Heart left ventricle (tissue), 16 donors: ENCODE data around the gene TMEM52B. TPM values are rescaled to one million over a fixed set of nuclear protein-coding genes. Genes with fewer than 3 reads are reported as not detected.
A peak's percentile ranks its signal among the peaks of the same experiment; 100 is the strongest.
"Not testable (repeated sequence)": the region's sequence is repeated elsewhere in the genome, so short reads cannot be mapped to it uniquely, and the experiment has no call there.

Experiments
- ATAC-seq, 4 donors: fragments of 200-7000 bp; cut with Tn5 transposase; one replicate each; pipeline ENCODE4 v1.9.1; 2020 to 2022; ENCODE audit warnings: moderate library complexity in 4 of 4, mild to moderate bottlenecking in 3 of 4, moderate number of reproducible peaks in 1 of 4
- DNase-seq, 5 donors: peaks; one replicate each; pipeline ENCODE4 v3.0.0-alpha.2; 2020
- H3K27ac ChIP-seq, 12 donors: fragments of 200-600 bp; sonication (generic) in 4 of 12; one replicate each; pipeline versions ENCODE4 v1.5.0 to v1.8.0; 2016 to 2022; ENCODE audit warnings: mild to moderate bottlenecking in 2 of 12
- H3K27me3 ChIP-seq, 9 donors: fragments of 200-600 bp; sonication (generic) in 2 of 9; one replicate each; pipeline versions ENCODE4 v1.5.1 to v1.8.0; 2016 to 2022; ENCODE audit warnings: mild to moderate bottlenecking in 3 of 9
- H3K36me3 ChIP-seq, 9 donors: fragments of 200-600 bp; sonication (generic) in 2 of 9; one replicate each; pipeline versions ENCODE4 v1.5.0 to v1.8.0; 2018 to 2022; ENCODE audit warnings: mild to moderate bottlenecking in 2 of 9
- H3K4me1 ChIP-seq, 12 donors: fragments of 200-600 bp; sonication (generic) in 4 of 12; one replicate each; pipeline versions ENCODE4 v1.5.0 to v1.8.0; 2016 to 2022; ENCODE audit warnings: mild to moderate bottlenecking in 3 of 12
- H3K4me3 ChIP-seq, 12 donors: fragments of 200-600 bp; sonication (generic) in 4 of 12; one replicate each; pipeline versions ENCODE4 v1.5.0 to v1.8.0; 2017 to 2022; ENCODE audit warnings: mild to moderate bottlenecking in 9 of 12, moderate library complexity in 4 of 12
- H3K9me3 ChIP-seq, 12 donors: fragments of 200-600 bp; sonication (generic) in 4 of 12; one replicate each; pipeline versions ENCODE4 v1.5.0 to v1.8.0; 2016 to 2022; ENCODE audit warnings: mild to moderate bottlenecking in 1 of 12
- CTCF ChIP-seq, 12 donors: fragments of 200-600 bp; sonication (generic) in 4 of 12; IDR thresholded peaks; one replicate each; pipeline versions ENCODE4 v1.5.0 to v1.8.0; 2018 to 2022; ENCODE audit warnings: antibody characterized with exemption in 12 of 12, mild to moderate bottlenecking in 5 of 12
- POLR2A ChIP-seq, 2 donors: fragments of 450-650 bp; IDR thresholded peaks; one replicate each; pipeline ENCODE4 v1.6.1; 2017; ENCODE audit warnings: antibody characterized with exemption in 2 of 2, mild to moderate bottlenecking in 2 of 2, moderate library complexity in 2 of 2
- WGBS, 4 donors: extraction: QIAGEN DNeasy Blood & Tissue Kit in 2 of 4; methylation state at CpG; one replicate each; pipeline versions ENCODE4 v1.1.5 to v1.1.7; 2013 to 2018; 5-methylcytosine and 5-hydroxymethylcytosine counted together
- intact Hi-C, 10 donors: fragments of 100-400 bp; cut with DNase I; formaldehyde crosslinking; loops; one replicate each; pipeline versions ENCODE4 v1.11.1 to v1.14.2; 2022
- polyA plus RNA-seq, 2 donors: library from polyadenylated mRNA; stranded (reverse); fragments of 200-250 nt; gene quantifications; one replicate each; pipeline ENCODE4 v1.2.3, GENCODE V29; 2013
- total RNA-seq, 9 donors: library from RNA; depleted of rRNA in 2 of 9; stranded (reverse); fragments of >200 nt in 2 of 9; fragmentation: NEBNext Ultra II Directional in 3 of 9; extraction: Animal tissue kit (Norgen Biotek cat#: 25700) in 3 of 9; gene quantifications; one replicate each; pipeline versions ENCODE4 v1.1.0 to v1.2.4, GENCODE V29; 2016 to 2023
- donor health status: ischemic (EF 13 %, LVEDD 7.1; RV severe dilation, severe dysfunction).
- donor health status: healthy with polysubstance abuse.
- donor health status: DM: no; HTN: yes; CAD: no.
- donor health status: DM: no; HTN: no; CAD: no.
- donor health status: ischemic (EF 25% LVEDD 6.9; RV normal size, moderate dysfunction).
- donor health status: ischemic (EF 25% LVEDD 5.7; RV mildly dilated, moderate dysfunction).
- donor health status: healthy.
- donor health status: DM: yes; HTN: yes; CAD: no.
- donor health status: ischemic (EF 35%, LVEDD 5.7; RV mildly dilated, moderate dysfunction).
- donor health status: nonischemic (EF 11% LVEDD 7.7; RV severe dilation, severe dysfunction).
- donor health status: DM: yes; HTN: yes; CAD: no.
- donor health status: PGD.
- donor health status: ischemic (EF 29% LVEDD 5.4; RV normal size, mild dysfunction).
- donor health status: nonischemic (EF 23%, LVEDD 6.1; RV moderate dilation, normal function).

Gene TMEM52B
- total and polyA plus RNA-seq, 11 donors: 0.03 to 0.53 TPM; not detected in 9

DNA sequence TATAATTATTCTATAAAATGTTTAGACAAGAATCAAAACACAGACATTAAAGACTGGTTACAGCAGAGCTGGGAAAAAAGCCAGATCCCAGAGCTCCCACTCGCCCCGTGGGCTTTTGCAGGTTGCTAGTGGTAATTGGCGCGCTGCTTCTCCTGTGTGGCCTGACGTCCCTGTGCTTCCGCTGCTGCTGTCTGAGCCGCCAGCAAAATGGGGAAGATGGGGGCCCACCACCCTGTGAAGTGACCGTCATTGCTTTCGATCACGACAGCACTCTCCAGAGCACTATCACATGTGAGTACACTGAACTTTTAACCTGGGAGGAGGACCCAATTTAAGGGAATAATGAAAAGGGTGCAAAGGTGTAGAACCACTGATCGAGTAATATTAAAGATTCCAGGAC lies 7.5 kb downstream of the TMEM52B start:
- H3K27ac ChIP-seq: no peak overlapping the region
- no peak overlapping the region for H3K4me3 ChIP-seq
- intact Hi-C loops: no loop called here
- H3K4me1 ChIP-seq: peaks cover 0 to 19% (median 0%) of the 10 kb centered on the region in 12 donors
- 56 to 72% (median 70%) methylated on average over 11 of the region's 11 CpGs for whole genome bisulfite sequencing, 4 donors
- H3K9me3 ChIP-seq: no peaks in the 10 kb centered on the region
- H3K36me3 ChIP-seq: no peaks in the 10 kb centered on the region
- H3K27me3 ChIP-seq: peaks cover 0 to 19% (median 0%) of the 10 kb centered on the region in 9 donors
- no peak for TF ChIP-seq POLR2A (IDR thresholded peaks at IDR 0.05)
- no peak for TF ChIP-seq CTCF (IDR thresholded peaks at IDR 0.05)
- ATAC-seq (peak in 1 of 4 donors; percentile 67), DNase-seq (peak in 4 of 5 donors; percentile 35 to 70 (median 46))

DNA sequence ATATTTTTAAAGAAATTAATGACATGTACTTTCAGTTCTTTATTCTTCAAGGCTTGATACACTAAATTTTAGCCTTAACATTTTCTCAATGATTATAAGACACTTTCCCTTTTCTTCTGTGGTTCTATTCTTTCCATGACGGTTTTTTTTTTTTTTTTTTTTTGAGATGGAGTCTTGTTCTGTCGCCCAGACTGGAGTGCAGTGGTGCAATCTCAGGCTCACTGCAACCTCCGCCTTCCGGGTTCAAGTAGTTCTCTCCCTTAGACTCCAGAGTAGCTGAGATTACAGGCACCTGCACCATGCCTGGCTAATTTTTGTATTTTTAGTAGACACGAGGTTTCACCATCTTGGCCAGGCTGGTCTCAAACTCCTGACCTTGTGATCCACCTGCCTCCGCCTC lies 8.1 kb downstream of the TMEM52B start:
- H3K27ac ChIP-seq, H3K36me3 ChIP-seq, H3K9me3 ChIP-seq, DNase-seq, ATAC-seq, H3K4me3 ChIP-seq, intact Hi-C loops: not testable (repeated sequence)
- H3K4me1 ChIP-seq: peaks cover 0 to 19% (median 1%) of the 10 kb centered on the region in 12 donors
- H3K27me3 ChIP-seq: peaks cover 0 to 19% (median 0%) of the 10 kb centered on the region in 9 donors
- WGBS, 4 donors: 87 to 88% (median 88%) methylated on average over 6 of the region's 6 CpGs

- H3K27ac ChIP-seq: peak overlapping the region in 1 of 12 donors; percentile 25
- TF ChIP-seq CTCF (IDR thresholded peaks at IDR 0.05): no peak
- ATAC-seq (peak; percentile 53 to 78 (median 66)), DNase-seq (peak in 1 of 5 donors; percentile 31)
- H3K36me3 ChIP-seq: no peaks in the 10 kb centered on the region
- intact Hi-C loops: loop anchor here in 9 of 10 donors (2.0 to 5.0 kb wide), 3 partner anchors 37 to 157 kb away; partner anchors contain the start of gene CLEC9A (in 1 of the 9)
- WGBS, 4 donors: 45 to 61% (median 48%) methylated on average over 5 of the region's 5 CpGs
- H3K27me3 ChIP-seq: peaks cover 0 to 19% (median 0%) of the 10 kb centered on the region in 9 donors
- no peaks in the 10 kb centered on the region for H3K9me3 ChIP-seq
- peaks cover 0 to 15% (median 2%) of the 10 kb centered on the region in 12 donors for H3K4me1 ChIP-seq
- H3K4me3 ChIP-seq: no peak overlapping the region
These were observed 10.8 kb downstream of the TMEM52B start for GRCh38 chr12:10189653-10190052.

DNA sequence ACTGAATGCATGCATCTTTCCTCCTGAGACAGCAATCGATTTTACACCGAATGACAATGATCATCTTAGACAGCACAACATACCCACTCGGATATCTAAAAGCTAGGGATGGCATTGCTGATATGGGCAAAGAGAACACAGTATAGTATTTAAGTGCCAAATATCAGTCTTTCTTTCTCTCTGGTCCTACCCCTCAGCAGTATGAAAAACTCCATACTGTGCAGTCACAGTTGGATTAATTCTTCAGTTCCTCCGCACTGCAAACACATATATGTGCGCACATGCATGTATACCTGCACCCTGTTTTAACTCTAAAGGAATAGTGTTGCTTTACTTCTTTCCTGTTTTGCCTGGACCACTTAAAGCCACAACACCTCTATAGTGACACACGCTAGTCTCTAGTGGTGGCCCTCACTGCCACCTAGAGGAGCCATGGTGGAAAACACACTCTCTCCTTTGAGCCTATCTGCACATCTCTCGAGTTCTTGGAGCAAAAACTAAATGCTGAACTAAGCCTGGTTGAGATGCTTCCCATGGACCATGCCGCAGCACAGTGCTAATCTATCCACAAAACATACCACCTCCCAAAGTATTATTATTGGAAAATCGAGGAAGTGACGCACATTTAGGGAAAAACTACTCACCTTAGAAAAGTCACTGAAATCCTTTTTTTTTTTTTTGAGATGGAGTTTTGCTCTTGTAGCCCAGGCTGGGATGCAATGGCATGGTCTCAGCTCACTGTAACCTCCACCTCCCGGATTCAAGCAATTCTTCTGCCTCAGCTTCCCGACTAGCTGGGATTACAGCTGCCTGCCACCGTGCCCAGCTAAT lies 11.9 kb downstream of the TMEM52B start:
- Histone ChIP-seq H3K27me3 (peaks cover 0 to 8% (median 0%) of the 10 kb centered on the region in 9 donors), H3K27ac (no peak overlapping the region), H3K4me3 (no peak overlapping the region), H3K36me3 (no peaks in the 10 kb centered on the region), H3K4me1 (peaks cover 0 to 9% (median 2%) of the 10 kb centered on the region in 12 donors), H3K9me3 (no peaks in the 10 kb centered on the region)
- TF ChIP-seq CTCF (IDR thresholded peaks at IDR 0.05) (peak; percentile 56 to 88 (median 74)), POLR2A (IDR thresholded peaks at IDR 0.05) (no peak)
- intact Hi-C loops: loop anchor here (1.0 to 5.0 kb wide), 4 partner anchors 37 to 158 kb away; partner anchors contain the start of gene CLEC9A (in 1 of the 10)
- WGBS, 4 donors: 43 to 50% (median 48%) methylated on average over 13 of the region's 13 CpGs
- ATAC-seq (peak; percentile 75 to 98 (median 95)), DNase-seq (peak in 4 of 5 donors; percentile 35 to 63 (median 52))
